Breast epithelium (tissue), 4 donors: ENCODE results near the gene LST1. TPM values are rescaled to one million over a fixed set of nuclear protein-coding genes. Genes with fewer than 3 reads are reported as not detected.

Experiments used
- DNase-seq, 2 donors: peaks; one replicate each; pipeline ENCODE4 v3.0.0-alpha.2; 2019; ENCODE audit warnings: low spot score in 2 of 2
- H3K27ac ChIP-seq, 2 donors: fragments of 200-600 bp; sonication (generic) in 1 of 2; one replicate each; pipeline ENCODE4 v1.5.1; 2016 to 2019; ENCODE audit warnings: mild to moderate bottlenecking in 1 of 2
- H3K27me3 ChIP-seq, 2 donors: fragments of 200-600 bp; sonication (generic) in 1 of 2; one replicate each; pipeline versions ENCODE4 v1.5.1 to v1.6.0; 2017 to 2019; ENCODE audit warnings: control low read depth in 1 of 2, mild to moderate bottlenecking in 1 of 2
- H3K36me3 ChIP-seq: fragments of 200-600 bp; one replicate; pipeline ENCODE4 v1.5.1; 2019
- H3K4me1 ChIP-seq, 2 donors: fragments of 200-600 bp; sonication (generic); one replicate each; pipeline ENCODE4 v1.5.1; 2016 to 2019; ENCODE audit warnings: control low read depth in 1 of 2
- H3K4me3 ChIP-seq, 3 donors: fragments of 200-600 bp; sonication (generic); 1 replicate in 2 of 3; 2 replicates in 1 of 3; pipeline ENCODE4 v1.5.1; 2016 to 2019; ENCODE audit warnings: mild to moderate bottlenecking in 3 of 3, moderate library complexity in 2 of 3
- H3K9me3 ChIP-seq, 2 donors: fragments of 200-600 bp; sonication (generic) in 1 of 2; one replicate each; pipeline ENCODE4 v1.5.1; 2016 to 2019; ENCODE audit warnings: control low read depth in 1 of 2
- POLR2A ChIP-seq: fragments of 450-650 bp; IDR thresholded peaks from one replicate; pipeline ENCODE4 v1.6.1; 2016; ENCODE audit warnings: antibody characterized with exemption, mild to moderate bottlenecking, moderate library complexity
- POLR2AphosphoS5 ChIP-seq, 3 donors: sonication (generic); formaldehyde crosslinking; IDR thresholded peaks; one replicate each; pipeline ENCODE4 v1.6.1; 2017; ENCODE audit warnings: antibody characterized with exemption in 3 of 3
- intact Hi-C: fragments of 100-400 bp; cut with DNase I; formaldehyde crosslinking; loops from one replicate; pipeline ENCODE4 v1.15.1; 2023; ENCODE audit warnings: low total_unique reads
- total RNA-seq, 3 donors: library from RNA; depleted of rRNA; stranded (reverse); fragments of >200 nt; gene quantifications; one replicate each; pipeline ENCODE4 v1.1.0, GENCODE V29; 2016
- TF ChIP-seq, protein P1 (sequence below), 3 donors: fragments of 450-650 bp; IDR thresholded peaks; one replicate each; pipeline ENCODE4 v1.5.1; 2016 to 2017; ENCODE audit warnings: antibody characterized with exemption in 3 of 3, mild to moderate bottlenecking in 3 of 3, moderate library complexity in 3 of 3

The LST1 gene
- total RNA-seq, 3 donors from 2014 or later = 8.8 to 10.7 (median 9.8) TPM

DNA sequence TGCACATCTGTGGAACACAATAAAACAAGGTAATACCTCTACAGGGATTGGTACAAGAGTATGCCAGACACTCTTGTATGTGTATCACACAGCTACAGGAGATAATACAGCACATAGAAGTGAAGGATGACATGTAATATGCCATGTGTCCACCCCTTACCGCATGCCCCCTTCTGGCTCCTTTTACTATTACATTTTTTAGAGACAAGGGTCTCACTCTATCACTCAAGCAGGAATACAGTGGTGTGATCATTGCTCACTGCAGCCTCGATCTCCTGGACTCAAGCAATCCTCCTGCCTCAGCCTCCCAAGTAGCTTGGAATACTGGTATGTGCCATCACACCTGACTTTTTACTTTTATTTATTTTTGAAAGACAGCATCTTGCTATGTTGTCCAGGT, 10.9 kb downstream of the LST1 start:
- no peak for DNase-seq
- no peak overlapping the region for H3K4me3 ChIP-seq
- H3K27ac ChIP-seq = no peak overlapping the region
- H3K36me3 ChIP-seq = no peaks in the 10 kb centered on the region
- intact Hi-C loops = no loop called here
- H3K4me1 ChIP-seq = no peaks in the 10 kb centered on the region
- no peaks in the 10 kb centered on the region for H3K9me3 ChIP-seq
- no peak for TF ChIP-seq POLR2A
- TF ChIP-seq, protein P1, sequence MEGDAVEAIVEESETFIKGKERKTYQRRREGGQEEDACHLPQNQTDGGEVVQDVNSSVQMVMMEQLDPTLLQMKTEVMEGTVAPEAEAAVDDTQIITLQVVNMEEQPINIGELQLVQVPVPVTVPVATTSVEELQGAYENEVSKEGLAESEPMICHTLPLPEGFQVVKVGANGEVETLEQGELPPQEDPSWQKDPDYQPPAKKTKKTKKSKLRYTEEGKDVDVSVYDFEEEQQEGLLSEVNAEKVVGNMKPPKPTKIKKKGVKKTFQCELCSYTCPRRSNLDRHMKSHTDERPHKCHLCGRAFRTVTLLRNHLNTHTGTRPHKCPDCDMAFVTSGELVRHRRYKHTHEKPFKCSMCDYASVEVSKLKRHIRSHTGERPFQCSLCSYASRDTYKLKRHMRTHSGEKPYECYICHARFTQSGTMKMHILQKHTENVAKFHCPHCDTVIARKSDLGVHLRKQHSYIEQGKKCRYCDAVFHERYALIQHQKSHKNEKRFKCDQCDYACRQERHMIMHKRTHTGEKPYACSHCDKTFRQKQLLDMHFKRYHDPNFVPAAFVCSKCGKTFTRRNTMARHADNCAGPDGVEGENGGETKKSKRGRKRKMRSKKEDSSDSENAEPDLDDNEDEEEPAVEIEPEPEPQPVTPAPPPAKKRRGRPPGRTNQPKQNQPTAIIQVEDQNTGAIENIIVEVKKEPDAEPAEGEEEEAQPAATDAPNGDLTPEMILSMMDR (IDR thresholded peaks at IDR 0.05) = peak in 1 of 3 donors; percentile 20
- no peak for TF ChIP-seq POLR2AphosphoS5 (IDR thresholded peaks at IDR 0.05)
- no peaks in the 10 kb centered on the region for H3K27me3 ChIP-seq

DNA sequence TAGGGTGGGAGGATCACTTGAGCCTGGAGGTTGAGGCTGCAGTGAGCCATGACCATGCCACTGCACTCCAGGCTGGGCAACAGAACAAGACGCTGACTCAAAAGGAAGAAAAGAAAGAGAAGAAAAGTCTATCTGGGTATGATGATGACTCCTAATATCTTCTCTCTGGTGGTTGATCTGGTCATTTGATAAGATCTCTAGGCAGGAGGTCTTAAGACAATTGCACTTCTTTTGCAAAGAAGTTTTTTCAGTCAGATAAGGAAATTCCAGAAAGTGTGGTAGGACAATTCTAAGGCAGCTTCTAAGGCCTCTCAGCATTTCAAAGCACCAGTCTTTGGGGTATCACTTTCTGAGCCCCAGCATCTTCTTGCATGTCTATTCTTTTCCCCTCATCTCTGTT, 21.2 kb downstream of the LST1 start:
- TF ChIP-seq POLR2AphosphoS5 (IDR thresholded peaks at IDR 0.05) (no peak), POLR2A (no peak)
- TF ChIP-seq, protein P1 (IDR thresholded peaks at IDR 0.05) = no peak
- no peaks in the 10 kb centered on the region for H3K9me3 ChIP-seq
- no peak for DNase-seq
- H3K36me3 ChIP-seq = no peaks in the 10 kb centered on the region
- H3K4me3 ChIP-seq = no peak overlapping the region
- H3K4me1 ChIP-seq = no peaks in the 10 kb centered on the region
- no peaks in the 10 kb centered on the region for H3K27me3 ChIP-seq
- H3K27ac ChIP-seq = no peak overlapping the region
- intact Hi-C loops = no loop called here

DNA sequence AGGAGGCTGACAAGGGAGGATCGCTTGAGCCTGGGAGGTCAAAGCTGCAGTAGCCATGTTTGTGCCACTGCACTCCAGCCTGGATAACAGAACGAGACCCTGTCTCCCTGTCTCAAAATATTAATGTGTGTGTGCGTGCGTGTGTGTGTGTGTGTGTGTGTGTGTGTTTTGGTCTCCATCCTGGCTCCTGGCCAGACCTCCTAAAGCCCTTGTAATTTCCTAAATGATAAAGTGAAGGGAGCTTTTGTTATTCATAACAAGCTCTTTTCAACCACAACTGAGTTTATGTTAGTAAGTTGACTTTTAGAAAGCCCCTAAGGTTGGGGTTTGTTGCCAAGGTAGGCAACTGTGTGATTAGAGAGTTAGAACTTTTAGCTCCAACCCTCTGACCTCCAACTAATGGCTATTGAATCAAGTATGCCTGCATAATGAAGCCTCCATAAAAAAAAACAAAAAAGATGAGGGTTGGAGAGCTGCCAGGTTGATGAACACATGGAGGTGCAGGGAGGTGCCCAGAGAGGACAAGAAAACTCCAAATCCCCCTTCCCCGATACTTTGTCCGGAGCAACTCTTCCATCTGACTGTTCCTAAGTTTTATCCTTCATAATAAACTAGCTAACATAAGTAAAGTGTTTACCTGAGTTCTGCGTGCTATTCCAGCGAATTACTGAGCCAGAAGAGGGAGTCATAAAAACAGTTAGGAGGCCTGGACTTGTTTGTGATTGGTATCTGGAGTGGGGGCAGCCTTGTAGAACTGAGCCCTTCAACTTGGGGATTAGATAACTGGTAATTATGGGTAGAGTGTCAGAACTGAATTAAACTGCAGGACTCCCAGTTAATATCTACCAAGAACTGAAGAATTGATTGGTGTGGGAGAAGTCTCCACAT, 23.7 kb downstream of the LST1 start:
- Histone ChIP-seq H3K9me3 (no peaks in the 10 kb centered on the region), H3K27ac (no peak overlapping the region), H3K36me3 (no peaks in the 10 kb centered on the region), H3K4me1 (no peaks in the 10 kb centered on the region), H3K27me3 (no peaks in the 10 kb centered on the region), H3K4me3 (no peak overlapping the region)
- intact Hi-C loops = no loop called here
- DNase-seq = no peak
- TF ChIP-seq POLR2A = no peak
- TF ChIP-seq POLR2AphosphoS5 (IDR thresholded peaks at IDR 0.05) = no peak
- TF ChIP-seq, protein P1 (IDR thresholded peaks at IDR 0.05) = no peak

DNA sequence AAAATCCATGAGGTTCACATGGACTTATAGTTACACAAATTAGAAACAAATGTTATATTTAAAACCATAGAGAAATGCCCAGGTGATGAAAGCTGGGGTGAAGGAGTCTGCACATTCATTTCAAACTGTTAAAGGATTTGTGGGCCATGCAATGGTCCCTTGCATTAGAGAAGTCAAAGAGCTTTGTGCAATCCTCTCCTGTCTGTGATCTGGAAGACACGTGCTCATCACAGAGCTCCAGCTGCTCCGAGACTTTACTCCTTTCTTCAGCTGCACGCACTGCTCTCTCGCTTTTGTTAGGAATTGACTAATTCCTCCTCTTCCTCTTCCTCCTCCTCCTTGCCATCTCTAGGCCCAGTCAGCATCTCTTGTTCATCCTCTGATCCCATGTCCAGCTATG, 24.9 kb downstream of the LST1 start:
- Histone ChIP-seq H3K27me3 (no peaks in the 10 kb centered on the region), H3K36me3 (no peaks in the 10 kb centered on the region), H3K27ac (peak overlapping the region in 1 of 2 donors; percentile 7), H3K9me3 (no peaks in the 10 kb centered on the region), H3K4me3 (no peak overlapping the region), H3K4me1 (no peaks in the 10 kb centered on the region)
- TF ChIP-seq, protein P1 (IDR thresholded peaks at IDR 0.05) = no peak
- intact Hi-C loops = no loop called here
- DNase-seq = no peak

DNA sequence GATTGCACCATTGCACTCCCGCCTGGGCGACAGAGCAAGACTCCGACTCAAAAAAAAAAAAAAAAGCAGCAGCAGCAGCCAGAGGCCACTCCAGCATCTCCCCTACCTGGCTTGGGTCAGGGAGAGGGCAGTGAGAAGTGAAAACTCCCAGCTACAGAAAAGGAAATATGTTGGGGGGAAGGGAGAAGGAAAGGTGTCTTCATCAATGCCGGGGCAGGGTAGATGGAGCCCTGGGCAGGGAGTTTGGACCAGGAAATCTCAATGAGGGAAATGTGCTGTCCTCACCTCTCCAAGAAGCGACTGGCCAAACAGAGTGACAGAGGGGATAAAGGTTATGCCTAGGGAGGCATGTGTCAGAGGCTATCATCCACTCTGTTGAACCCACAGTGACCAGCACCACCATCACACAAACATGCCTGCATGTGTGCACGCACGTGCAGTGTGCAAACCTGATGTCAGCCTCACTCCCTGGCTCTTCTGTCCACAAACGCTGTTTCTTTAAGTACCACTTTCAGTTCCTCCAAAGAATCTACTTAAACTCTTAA, 28.1 kb downstream of the LST1 start:
- H3K4me3 ChIP-seq = no peak overlapping the region
- no peaks in the 10 kb centered on the region for H3K36me3 ChIP-seq
- H3K4me1 ChIP-seq = no peaks in the 10 kb centered on the region
- no peaks in the 10 kb centered on the region for H3K9me3 ChIP-seq
- no peak for TF ChIP-seq POLR2AphosphoS5 (IDR thresholded peaks at IDR 0.05)
- no peak for TF ChIP-seq POLR2A
- TF ChIP-seq, protein P1 (IDR thresholded peaks at IDR 0.05) = no peak
- no peaks in the 10 kb centered on the region for H3K27me3 ChIP-seq
- DNase-seq = no peak
- intact Hi-C loops = no loop called here
- no peak overlapping the region for H3K27ac ChIP-seq
